Uterus (tissue), 2 donors: ENCODE data around the gene DALRD3.

Source experiments
- POLR2A ChIP-seq, 2 donors: fragments of 450-650 bp; IDR thresholded peaks; one replicate each; pipeline ENCODE4 v1.6.1; 2016; ENCODE audit warnings: antibody characterized with exemption in 2 of 2, mild to moderate bottlenecking in 1 of 2, moderate library complexity in 1 of 2
- TF ChIP-seq, protein P1 (sequence below), 4 experiments: fragments of 200-600 bp in 2 of 4; fragments of 450-650 bp in 2 of 4; sonication (generic) in 2 of 4; IDR thresholded peaks; one replicate each; pipeline ENCODE4 v1.5.1; 2016 to 2019; ENCODE audit warnings: antibody characterized with exemption in 4 of 4, mild to moderate bottlenecking in 2 of 4, moderate library complexity in 1 of 4

DNA sequence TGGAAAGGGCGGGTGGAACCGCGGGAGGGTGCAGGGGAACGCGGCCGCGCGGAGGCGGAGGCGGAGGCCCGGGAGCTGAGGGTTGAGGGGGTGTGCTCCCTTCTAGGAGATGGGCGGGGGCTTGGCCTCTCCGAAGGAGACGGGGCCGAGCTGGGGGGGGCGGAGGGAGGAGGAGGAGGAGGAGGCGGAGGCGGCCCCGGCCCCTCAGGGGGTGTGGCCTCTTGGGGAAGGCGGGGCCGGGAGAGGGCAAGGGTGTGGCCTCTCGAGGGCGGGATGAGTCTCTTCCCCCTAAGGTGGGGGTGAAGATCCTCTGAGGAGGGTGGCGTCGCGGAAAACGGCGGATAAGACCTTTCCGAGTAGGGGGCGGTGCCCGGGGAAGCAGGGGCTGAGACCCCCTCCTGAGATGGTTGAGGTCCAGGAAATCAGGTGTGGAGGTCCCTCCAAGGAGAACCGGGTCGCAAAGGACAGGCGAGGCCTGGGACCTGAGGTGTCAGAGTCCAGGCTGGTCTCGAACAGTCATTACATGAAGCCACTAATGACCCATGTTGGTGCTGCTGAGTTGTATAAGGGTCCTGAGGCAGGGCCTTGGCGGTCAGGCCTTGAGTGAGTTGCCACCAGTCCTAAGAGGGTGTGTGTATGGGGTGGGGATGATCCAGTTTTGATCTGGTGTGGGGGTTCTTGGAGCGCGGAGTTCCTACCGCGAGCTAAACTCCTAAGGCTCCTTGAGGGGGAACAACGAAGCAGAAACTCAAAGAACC lies 10.4 kb downstream of the DALRD3 start:
- TF ChIP-seq, protein P1, sequence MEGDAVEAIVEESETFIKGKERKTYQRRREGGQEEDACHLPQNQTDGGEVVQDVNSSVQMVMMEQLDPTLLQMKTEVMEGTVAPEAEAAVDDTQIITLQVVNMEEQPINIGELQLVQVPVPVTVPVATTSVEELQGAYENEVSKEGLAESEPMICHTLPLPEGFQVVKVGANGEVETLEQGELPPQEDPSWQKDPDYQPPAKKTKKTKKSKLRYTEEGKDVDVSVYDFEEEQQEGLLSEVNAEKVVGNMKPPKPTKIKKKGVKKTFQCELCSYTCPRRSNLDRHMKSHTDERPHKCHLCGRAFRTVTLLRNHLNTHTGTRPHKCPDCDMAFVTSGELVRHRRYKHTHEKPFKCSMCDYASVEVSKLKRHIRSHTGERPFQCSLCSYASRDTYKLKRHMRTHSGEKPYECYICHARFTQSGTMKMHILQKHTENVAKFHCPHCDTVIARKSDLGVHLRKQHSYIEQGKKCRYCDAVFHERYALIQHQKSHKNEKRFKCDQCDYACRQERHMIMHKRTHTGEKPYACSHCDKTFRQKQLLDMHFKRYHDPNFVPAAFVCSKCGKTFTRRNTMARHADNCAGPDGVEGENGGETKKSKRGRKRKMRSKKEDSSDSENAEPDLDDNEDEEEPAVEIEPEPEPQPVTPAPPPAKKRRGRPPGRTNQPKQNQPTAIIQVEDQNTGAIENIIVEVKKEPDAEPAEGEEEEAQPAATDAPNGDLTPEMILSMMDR (IDR thresholded peaks at IDR 0.05), result peak in 1 of 4 experiments; percentile 3
- TF ChIP-seq POLR2A (IDR thresholded peaks at IDR 0.05), result no peak
